Activated naive CD4-positive, alpha-beta T cell treated with anti-CD3 and anti-CD28 coated beads, Interleukin-2, amount 50 U/mL, for 16 hours (primary cell): ENCODE measurements around the gene TPM3.
A peak's percentile ranks its signal among the peaks of the same experiment; 100 is the strongest.
"Not testable (repeated sequence)": the region's sequence is repeated elsewhere in the genome, so short reads cannot be mapped to it uniquely, and the experiment has no call there.

Experiments used
- DNase-seq: peaks from one replicate; pipeline ENCODE4 v3.0.0-alpha.2; 2020

Gene TPM3

DNA sequence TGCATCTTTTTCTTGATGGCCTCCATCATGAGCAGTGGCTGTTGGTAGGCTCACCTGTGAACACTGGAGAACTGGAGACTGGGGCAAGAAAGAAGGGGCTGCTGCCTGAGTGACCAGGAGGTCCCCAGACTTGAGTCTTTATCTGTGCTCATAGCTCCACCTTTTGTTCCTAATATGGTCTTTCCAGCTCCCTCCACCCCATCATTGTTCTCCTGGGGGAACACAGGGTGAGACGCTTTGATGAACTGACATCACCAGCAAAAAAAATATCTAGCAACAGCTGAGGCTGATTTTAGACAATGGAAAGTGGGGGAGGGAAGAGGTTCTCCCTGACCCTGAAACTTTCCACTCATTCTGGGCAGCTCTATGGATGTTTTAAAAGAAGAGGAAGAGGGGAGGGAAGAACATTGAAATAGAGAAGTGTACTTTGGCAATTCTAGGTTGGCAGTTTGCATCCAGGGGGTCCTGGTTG lies at the start of gene TPM3:
TPM3 (minus strand) TSS at position 111 of the 472 bp plus-strand sequence; CDS start at position 29, 82 bp downstream.
- DNase-seq: no peak

DNA sequence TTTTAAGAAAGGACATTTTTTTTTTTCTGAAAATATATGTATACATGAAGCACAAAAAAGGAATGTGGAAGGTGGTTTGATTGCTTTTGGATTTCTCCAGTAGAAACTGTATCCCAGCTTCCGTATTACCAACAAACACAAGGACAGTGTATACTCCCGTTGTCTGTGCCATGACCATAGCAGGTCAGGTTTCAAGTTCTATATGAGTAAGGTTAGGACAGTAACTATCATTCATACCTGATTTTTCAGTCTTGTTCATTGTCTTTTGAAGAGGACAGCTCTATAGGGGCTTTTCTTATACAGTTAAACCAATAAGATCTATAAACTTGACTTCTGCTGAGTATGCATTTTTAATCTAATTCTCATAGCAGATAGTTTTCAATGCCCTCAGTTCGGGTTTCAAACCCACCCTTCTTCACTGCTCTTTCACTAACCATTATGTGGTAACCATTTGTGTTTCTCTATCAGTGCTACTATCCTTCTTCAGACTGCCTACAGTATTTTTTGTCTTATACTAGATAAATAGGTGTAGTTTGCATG lies 48.5 kb upstream of the TPM3 start:
- DNase-seq: no peak

DNA sequence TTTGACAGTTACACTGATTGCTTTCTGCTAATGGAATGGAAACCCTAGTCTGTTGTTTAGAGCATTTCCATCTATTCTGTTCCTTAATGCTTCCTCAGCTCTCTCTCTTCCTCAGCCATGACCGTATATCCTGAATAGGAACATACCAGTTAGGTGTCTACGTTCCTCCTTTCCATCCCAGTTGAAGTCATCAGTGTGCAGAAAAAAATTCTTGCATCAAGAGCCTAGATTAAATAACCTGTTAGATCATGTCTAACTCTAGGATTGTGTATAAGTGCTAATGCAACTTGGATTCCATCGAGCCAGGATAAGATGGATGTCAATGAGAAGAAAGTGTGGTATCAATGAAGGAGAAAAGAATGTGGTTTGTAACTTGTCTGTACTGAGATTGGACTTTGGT lies 47.6 kb upstream of the TPM3 start:
- no peak for DNase-seq

DNA sequence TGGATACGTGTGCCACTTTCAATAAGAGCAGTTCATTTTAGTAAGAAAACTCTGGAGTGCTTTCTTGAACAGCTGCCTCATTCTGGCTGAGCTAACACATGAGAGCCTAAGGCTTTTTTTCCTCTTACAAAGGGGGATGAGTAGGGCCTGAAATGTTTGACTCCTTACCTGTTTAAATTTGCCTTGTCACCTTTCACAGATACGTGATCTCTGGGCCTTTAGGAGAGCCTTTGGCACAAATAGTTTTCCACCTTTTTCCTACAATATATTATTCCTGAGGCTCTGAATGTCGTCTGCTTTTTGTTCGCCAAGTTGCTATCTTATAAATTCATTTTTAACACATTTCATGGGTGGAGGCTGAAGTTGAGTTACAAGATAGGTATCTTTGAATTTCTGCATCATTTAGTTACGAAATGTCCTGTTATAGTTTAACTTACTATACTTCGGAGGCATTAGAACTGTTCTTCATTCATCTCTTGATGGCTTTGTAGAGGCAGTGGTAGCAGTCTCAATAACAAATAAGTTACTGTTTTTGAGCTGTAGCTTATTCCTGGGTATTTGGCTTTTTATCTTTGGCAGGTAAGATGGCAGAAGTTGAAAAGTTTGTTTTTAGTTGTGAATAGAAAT lies 46.1 kb upstream of the TPM3 start:
- no peak for DNase-seq

DNA sequence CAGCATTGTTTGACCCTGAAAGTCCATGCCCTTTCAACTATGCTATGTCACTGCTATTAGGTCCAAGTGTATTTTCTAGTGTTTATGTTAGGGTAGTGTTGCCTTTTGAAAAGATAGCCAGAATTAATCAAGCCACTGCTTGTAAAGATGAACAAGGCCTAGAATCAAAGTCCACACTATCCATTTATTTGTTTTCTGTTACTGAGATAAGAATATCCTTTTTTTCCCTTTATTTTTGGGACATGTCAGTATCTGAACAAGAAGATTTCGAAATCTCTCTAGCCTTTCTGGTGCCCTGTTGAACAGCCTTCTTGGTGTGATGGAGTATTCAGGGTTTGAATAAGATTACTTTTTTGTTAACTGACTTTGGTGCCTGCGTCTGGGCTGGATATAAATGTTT lies 45.5 kb upstream of the TPM3 start:
- DNase-seq: no peak

DNA sequence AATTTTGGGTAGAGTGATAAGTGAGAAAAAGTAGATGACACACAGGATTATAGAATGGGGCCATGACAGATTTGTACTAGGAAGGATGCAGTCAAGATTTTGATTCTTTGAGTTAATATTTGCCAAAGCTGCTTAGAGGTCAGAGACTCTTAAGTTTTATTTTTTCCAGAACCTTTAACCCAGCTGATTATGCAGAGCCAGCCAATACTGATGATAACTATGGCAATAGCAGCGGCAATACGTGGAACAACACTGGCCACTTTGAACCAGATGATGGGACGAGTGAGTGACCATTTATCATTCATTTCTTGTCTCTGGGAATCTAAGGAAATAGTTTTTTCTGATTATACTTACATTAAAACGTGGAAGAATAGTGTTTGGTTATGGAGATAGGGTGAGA lies 45.0 kb upstream of the TPM3 start:
- DNase-seq: no peak

- DNase-seq: not testable (repeated sequence)
Measured at GRCh38 chr1:154233127-154233526, 41.2 kb upstream of the TPM3 start.

DNA sequence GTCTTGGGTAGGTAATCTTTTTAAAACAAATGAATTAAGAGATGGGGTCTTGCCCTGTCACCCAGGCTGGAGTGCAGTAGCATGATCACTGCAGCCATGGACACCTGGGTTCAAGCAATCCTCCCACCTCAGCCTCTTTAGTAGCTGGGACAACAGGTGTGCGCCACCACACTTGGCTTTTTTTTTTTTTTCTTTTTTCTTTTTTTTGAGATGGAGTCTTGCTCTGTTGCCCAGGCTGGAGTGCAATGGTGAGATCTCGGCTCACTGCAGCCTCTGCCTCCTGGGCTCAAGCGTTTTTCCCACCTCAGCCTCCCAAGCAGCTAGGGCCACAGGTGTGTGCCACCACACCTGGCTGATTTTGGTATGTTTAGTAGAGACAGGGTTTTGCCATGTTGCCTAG lies 39.2 kb upstream of the TPM3 start:
- DNase-seq: not testable (repeated sequence)

- DNase-seq: no peak
Measured at GRCh38 chr1:154225370-154225769, 33.5 kb upstream of the TPM3 start.

DNA sequence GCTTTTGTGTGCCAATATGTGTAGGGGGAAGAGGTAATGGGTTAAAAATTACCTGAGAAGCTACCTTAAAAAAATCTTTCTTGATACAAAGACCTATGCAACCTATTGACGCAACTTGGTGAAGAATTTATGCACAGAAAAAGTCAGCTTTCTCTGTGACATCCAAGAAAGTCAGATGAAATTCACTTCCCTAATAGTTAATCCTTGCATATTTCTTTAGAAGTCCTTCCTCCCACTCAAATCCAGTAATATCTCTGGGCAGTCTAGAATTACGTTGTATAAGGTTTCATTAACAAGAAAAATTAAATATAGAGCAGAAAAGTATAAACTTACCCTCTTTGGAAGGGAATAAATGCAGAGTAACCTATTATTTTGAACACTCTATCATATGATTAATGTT lies 31.7 kb upstream of the TPM3 start:
- DNase-seq: no peak

- DNase-seq: no peak
Measured at GRCh38 chr1:154222918-154223317, 31.0 kb upstream of the TPM3 start.

DNA sequence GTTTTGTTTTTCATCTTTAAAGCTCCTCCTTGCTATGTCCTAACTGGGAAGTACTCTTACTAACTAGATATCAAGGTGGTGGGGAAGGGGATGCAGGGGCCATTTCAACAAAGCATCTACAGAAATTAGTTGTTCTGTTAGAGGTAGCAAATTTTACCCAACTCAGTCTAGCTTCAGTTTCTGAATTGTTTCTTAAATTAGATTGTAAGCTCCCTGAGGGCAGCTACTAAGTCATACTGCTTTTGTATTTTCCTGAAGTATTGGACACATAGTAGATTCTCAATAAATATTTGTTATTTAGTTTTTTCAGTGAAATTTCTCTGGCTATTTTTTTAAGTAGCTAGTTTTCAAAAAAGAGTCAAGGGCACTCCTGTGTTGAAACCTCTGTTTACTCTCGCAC lies 30.6 kb upstream of the TPM3 start:
- no peak for DNase-seq

DNA sequence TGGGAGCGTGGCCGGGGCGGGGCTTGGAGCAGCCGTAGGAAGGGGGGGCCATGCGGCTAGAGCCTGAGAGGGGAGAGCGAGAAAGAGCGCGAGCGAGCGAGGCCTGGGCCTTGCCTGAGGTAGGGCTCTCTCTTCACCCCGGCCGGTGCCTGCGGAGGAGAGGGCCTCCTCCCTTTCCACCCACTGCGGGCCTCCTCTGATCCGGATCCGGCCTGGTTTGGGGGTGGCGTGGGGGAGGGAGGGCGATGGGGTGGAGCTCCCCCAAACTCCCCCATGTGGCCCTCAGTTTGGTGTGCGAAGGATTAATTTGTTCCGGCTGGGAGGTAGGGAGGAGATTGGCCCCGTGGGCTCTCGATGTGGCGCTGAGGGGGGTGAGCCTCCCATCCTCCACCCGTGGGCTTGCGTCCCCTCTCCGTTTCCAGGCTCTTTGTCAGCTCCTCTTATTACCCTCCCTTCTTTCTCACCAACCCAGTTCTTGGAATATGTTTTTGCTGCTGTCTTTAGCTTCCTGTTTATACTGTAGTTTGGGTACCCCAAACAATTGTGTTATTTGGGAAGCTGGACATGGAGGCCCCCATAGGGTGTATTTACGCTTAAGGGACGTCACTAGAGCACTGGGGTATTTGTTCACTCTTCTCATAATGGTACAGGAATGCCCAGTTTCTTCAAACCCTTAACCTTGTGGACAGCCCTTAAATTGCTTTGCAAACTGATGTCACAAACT lies 29.5 kb upstream of the TPM3 start:
- DNase-seq: peak; percentile 75

- DNase-seq: no peak
Measured at GRCh38 chr1:154220970-154221277, 29.0 kb upstream of the TPM3 start.

GRCh38 chr1:154220071-154220969 lies 28.4 kb upstream of the TPM3 start, which contains the start of gene UBAP2L:
Gene UBAP2L, plus strand, starts transcription at chr1:154220955. Its CDS starts 4,169 bp downstream, at chr1:154225124.
- DNase-seq: peak; percentile 99

- DNase-seq: no peak
Measured at GRCh38 chr1:154219541-154219940, 27.6 kb upstream of the TPM3 start.

GRCh38 chr1:154218545-154218944 lies 26.6 kb upstream of the TPM3 start:
- no peak for DNase-seq

DNA sequence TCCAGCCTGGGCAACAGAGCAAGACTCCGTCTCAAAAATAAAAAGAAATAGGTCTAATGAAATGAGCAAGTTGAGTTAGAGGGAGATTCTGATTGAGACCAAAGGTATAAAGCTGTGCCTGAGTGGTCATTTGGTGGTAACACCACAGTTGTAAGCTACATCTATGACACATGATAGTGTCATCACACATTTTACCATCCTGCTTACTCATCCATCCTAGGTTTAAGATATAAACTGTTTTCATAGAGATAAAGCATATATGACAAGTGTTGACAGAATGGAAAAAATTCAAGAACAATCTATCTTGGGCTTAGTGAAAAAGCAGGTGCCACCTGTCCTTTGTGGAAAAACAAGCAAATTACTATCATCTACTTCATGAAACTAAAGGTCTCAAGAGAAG lies 21.4 kb upstream of the TPM3 start:
- DNase-seq: no peak

DNA sequence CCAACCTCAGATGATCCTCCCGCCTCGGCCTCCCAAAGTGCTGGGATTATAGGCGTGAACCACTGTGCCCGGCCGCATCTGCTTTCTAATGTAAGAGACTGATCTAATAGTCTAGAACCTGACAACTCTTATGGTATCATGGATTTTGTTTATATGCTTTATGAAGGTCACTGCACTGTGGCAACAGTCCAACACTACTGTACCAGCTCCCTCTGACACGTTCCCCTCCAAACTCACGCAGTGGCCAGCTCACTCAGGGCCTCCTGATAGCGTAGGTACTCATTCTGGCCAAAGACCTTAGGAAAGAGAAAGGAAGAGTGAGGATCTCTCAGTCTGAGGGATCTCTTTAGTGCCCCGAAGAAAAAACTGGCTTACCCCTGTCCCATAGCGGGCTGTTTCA lies 20.2 kb upstream of the TPM3 start:
- no peak for DNase-seq

DNA sequence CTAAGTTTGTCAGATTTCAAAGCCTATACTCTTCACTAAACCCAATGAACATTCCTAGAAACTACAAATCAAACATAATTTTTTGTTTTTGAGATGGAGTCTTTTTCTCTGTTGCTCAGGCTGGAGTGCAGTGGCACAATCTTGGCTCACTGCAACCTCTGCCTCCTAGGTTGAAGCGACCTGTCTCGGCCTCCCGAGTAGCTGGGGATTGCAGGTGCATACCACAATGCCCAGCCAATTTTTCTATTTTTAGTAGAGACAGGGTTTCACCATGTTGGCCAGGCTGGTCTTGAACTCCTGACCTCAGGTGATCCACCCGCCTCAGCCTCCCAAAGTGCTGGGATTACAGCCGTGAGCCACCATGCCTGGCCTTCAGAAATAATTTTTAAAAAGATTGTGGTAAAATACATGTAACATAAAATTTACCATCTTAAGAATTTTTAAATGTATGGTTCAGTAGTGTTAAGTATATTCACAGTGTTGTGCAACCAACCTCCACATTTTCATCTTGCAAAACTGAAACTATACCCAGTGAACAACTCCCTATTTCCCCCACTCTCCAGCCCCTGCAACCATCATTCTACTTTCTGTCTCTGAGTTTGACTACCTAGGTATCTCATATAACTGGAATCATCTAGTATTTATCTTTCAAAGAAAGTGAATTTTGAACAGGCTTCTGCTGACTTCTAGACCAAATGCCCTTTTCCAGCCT lies 16.9 kb upstream of the TPM3 start:
- no peak for DNase-seq

- no peak for DNase-seq
Measured at GRCh38 chr1:154207262-154207661, 15.4 kb upstream of the TPM3 start.

DNA sequence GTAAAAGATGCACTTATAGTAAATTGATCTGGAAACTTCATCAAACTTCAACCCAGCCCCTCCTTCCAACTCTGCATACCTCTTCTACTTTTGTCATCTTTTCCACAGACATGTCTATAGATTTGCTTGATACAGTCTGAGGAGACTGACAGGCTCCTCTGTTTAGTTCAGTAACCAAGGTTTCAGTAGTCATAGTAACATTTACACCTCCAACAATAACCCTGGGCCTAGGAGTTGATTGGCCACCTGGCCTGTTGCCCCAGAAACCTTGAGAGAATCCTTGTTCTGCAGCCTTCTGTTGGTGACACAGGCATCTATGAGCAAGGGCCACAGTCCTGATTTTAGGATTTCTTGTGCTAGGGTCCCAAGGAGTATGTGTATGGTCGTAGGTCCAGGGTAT lies 14.3 kb upstream of the TPM3 start, which contains the start of gene CFAP141:
CFAP141 (minus strand) TSS at position 138 of the 400 bp plus-strand sequence; CDS start at position 112, 26 bp downstream.
- no peak for DNase-seq

GRCh38 chr1:154205778-154206177 lies 13.9 kb upstream of the TPM3 start:
- not testable (repeated sequence) for DNase-seq
